GM12878 (cell line): ENCODE data around the gene BICRA.

ENCODE experiments used
- CHD4 ChIP-seq: fragments of 200-600 bp; sonication (generic); IDR thresholded peaks from 2 replicates; pipeline ENCODE4 v1.6.1; 2016; ENCODE audit warnings: mild to moderate bottlenecking
- ESRRA ChIP-seq: IDR thresholded peaks from 2 replicates; pipeline ENCODE4 v1.6.1; 2012; ENCODE audit warnings: mild to moderate bottlenecking, low read length, improper control_type of control experiment
- NFYB ChIP-seq: IDR thresholded peaks from 2 replicates; pipeline ENCODE4 v1.6.1; 2011; ENCODE audit warnings: low read depth, mild to moderate bottlenecking, low read length, improper control_type of control experiment, moderate library complexity; ENCODE audit not compliant: insufficient read depth
- POLR2AphosphoS5 ChIP-seq: IDR thresholded peaks from 2 replicates; pipeline ENCODE4 v1.6.1; 2011; ENCODE audit warnings: mild to moderate bottlenecking, low read length, inconsistent platforms
- RFX5 ChIP-seq: IDR thresholded peaks from 2 replicates; pipeline ENCODE4 v1.6.1; 2011; ENCODE audit warnings: low read depth, low read length, improper control_type of control experiment
- SIN3A ChIP-seq: IDR thresholded peaks from 2 replicates; pipeline ENCODE4 v1.6.1; 2012; ENCODE audit warnings: low read depth, low read length, improper control_type of control experiment
- SMC3 ChIP-seq: IDR thresholded peaks from 2 replicates; pipeline ENCODE4 v1.6.1; 2011; ENCODE audit warnings: low read length, improper control_type of control experiment, borderline replicate concordance
- SREBF1 ChIP-seq: IDR thresholded peaks from 2 replicates; pipeline ENCODE4 v1.6.1; 2012; ENCODE audit warnings: mild to moderate bottlenecking, low read length
- SRF ChIP-seq, 2 experiments: IDR thresholded peaks; 2 replicates each; pipeline ENCODE4 v1.6.1; 2011; ENCODE audit warnings: low read depth in 2 of 2, low read length in 2 of 2, mild to moderate bottlenecking in 1 of 2, moderate library complexity in 1 of 2
- TF ChIP-seq, protein P1 (sequence below): IDR thresholded peaks from 2 replicates; pipeline ENCODE4 v1.6.1; 2012; ENCODE audit warnings: mild to moderate bottlenecking, low read depth, low read length

DNA sequence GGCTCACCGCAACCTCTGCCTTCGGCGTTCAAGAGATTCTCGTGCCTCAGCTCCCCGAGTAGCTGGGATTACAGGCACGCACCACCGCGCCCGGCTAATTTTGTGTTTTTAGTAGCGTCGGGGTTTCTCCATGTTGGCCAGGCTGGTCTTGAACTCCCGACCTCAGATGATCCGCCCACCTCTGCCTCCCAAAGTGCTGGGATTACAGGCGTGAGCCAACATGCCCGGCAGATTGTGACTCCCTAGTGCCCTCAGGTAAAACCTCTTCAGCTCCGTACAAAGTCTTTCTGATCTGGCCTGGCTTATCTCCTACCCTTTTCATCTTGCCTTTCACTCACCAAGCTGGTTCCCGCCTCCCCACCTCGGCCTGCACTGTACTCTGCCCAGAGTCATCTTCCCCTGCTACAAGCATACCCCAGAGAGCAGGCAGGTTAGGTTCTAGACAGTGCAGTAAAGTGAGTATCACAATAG is 15.0 kb downstream of the BICRA start:
- TF ChIP-seq SMC3 (no peak), NFYB (no peak), SRF (IDR thresholded peaks at IDR 0.05; ENCODE audit: low read depth in 2 of 2, low read length in 2 of 2) (no peak), SIN3A (no peak), SREBF1 (no peak), POLR2AphosphoS5 (no peak), CHD4 (no peak), ESRRA (no peak), RFX5 (no peak)
- TF ChIP-seq, protein P1, sequence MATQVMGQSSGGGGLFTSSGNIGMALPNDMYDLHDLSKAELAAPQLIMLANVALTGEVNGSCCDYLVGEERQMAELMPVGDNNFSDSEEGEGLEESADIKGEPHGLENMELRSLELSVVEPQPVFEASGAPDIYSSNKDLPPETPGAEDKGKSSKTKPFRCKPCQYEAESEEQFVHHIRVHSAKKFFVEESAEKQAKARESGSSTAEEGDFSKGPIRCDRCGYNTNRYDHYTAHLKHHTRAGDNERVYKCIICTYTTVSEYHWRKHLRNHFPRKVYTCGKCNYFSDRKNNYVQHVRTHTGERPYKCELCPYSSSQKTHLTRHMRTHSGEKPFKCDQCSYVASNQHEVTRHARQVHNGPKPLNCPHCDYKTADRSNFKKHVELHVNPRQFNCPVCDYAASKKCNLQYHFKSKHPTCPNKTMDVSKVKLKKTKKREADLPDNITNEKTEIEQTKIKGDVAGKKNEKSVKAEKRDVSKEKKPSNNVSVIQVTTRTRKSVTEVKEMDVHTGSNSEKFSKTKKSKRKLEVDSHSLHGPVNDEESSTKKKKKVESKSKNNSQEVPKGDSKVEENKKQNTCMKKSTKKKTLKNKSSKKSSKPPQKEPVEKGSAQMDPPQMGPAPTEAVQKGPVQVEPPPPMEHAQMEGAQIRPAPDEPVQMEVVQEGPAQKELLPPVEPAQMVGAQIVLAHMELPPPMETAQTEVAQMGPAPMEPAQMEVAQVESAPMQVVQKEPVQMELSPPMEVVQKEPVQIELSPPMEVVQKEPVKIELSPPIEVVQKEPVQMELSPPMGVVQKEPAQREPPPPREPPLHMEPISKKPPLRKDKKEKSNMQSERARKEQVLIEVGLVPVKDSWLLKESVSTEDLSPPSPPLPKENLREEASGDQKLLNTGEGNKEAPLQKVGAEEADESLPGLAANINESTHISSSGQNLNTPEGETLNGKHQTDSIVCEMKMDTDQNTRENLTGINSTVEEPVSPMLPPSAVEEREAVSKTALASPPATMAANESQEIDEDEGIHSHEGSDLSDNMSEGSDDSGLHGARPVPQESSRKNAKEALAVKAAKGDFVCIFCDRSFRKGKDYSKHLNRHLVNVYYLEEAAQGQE = no peak
